HG02623 (cell line): ENCODE data around the gene PERP.
"Not testable (repeated sequence)": the region's sequence is repeated elsewhere in the genome, so short reads cannot be mapped to it uniquely, and the experiment has no call there.

Experiments
- ATAC-seq: cut with Tn5 transposase; IDR thresholded peaks from one replicate; pipeline ENCODE4 v1.9.1; 2021; ENCODE audit warnings: moderate library complexity; ENCODE audit not compliant: unreplicated experiment

Gene PERP

DNA sequence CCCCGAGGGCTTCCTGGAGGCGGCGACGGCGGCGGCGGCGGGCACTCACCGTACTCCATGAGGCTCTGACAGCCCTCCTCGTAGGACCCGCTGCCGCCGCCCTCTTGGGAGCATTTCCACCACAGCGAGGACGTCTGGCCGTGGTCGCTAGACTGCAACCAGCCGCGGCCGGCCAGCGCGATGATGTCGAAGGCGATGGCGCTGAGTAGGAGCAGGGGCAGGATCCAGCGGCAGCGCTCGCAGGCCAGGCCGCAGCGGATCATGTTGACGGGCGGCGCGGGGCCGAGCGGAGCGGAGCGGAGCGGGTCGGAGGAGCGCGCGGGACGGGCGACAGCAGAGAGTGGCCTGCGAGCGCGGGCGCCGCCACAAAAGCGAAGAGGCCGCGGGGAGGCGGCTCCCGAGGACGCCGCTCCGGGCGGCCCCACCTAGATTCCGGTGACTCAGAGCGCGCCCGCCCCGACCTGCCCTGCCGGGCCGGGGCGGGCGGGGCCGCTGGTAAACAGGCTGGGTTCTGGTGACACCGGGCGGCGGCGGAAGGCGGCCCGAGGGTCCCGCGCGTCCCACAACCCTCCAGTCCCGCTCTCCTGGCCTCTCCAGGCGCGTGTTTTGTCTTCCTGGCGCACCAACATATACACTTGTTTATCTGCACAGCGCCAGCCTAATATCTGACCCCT, at the start of gene PERP:
Gene PERP, minus strand, starts transcription at position 342 of the 674 bp plus-strand sequence. Its CDS starts 79 bp downstream, at position 263.
- peak; percentile 54 for ATAC-seq

DNA sequence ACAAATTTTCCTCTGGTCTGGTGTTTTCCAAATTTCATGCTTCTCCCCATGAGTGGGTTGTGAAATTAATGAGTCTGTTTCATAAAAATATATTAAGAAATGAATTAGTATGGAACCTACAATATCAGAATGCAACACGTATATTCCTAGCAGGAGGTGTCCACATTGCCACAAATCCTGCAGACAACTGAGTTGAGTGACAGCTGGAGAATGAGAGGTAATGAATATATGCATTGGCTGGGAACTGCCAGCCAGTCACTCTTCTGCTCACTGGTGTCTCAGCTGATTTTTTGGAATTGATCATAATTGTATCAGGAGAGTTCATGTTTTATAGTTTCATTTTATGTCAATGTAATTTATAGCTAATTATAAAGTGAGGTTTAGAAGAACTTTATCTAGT, 48.2 kb upstream of the PERP start:
- no peak for ATAC-seq

DNA sequence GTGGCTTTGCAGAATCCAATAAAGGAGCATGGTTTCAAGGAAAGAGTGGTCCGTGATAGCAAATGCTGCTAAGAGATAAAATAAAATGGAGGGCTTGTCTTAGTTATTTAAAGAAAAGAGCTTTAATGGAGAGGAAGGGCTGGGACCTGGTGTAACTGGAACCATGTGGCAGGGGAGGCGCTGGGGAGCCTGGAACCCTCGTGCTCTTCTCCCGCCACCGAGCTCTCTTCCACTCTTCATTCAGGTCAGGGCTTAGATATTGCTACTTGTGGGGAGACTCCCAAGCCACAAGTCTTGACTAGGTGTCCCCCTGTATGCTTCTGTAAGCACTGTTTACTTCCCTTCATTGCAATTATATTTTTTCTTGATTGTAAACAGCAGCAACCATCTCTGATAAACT, 39.3 kb upstream of the PERP start:
- ATAC-seq: no peak

DNA sequence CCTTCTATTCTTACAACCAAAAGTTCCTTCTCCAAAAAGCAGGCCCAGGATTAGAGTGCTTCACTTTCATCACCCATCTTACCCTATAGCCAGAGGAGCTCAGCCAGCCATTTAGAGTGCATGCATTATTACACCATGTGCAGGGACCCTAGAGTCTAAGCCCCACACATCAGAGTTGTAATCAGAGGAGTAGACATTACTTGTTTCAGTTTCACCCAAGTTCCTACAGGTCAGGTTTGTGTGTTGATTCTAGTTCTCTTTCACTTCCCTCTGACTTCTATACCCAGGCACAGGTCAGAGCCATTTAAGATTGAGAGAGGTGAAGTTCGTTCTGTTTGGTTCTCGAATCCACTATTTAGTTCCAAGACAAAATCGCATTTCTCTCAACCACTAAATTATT, 38.2 kb upstream of the PERP start:
- peak; percentile 61 for ATAC-seq

DNA sequence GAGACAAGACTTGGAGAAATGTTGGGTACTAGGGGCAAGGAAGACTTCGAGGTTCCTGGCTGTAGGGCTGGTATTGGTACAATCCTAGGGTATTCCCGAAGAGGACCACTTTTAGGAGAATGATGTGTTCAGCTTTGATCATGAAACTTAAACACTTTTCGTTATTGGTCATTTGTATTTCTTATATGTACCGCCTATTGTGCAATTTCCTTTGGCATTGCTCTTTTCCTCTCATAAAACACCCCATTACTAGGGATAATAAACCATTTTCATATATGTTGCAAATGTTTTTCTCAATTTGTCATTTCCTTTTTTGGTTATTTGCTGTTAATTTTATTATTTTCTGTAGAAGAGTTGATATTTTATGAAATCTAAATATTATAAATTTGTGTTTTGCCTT, 35.6 kb upstream of the PERP start:
- no peak for ATAC-seq

DNA sequence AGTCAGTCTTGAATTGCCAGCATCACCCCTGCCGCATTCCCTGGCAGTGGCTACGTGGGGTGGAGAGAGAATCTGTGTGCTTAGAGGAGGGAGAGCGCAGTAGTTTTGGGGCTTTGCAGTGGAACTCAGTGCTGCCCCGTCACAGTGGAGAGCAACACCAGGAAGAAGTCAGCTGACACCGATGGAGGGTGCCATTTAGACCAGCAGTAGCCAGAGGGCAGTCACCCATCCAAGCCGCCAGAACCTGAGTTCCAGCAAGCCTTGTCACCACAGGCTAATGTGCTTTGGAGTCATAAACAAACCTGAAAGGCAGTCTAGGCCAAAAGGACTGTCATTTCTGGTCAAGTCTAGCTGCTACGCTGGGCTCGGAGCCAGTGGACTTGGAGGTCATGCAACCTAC, 22.0 kb upstream of the PERP start:
- no peak for ATAC-seq

DNA sequence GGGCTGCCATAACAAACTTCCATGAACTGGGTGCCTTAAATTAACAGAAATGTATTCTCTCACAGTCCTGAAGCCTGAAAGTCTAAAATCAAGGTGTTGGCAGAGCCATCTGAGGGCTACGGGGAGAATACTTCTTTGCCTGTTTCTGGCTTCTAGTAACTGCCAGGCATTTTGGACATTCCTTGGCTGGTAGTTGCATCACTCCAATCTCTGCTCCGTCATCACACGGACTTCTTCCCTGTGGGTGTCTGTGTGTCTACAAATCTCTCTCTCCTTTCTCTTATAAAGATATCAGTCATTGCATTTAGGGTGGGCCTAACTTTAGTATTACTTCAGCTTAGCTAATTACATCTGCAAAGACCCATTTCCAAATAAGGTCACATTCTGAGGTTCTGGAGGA, 20.9 kb upstream of the PERP start:
- no peak for ATAC-seq

DNA sequence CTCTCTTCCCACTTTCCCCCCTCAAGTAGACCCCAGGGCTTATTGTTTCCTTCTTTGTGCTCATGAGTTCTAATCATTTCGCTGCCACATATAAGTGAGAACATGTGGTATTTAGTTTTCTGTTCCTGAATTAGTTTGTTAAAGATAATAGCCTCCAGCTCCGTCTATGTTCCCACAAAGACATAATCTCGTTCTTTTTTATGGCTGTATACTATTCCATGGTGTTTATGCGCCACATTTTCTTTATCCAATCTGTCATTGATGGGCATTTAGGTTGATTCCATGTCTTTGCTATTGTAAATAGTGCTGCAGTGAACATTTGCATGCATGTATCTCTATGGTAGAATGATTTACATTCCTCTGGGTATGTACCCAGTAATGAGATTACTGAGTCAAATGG, 16.9 kb upstream of the PERP start:
- no peak for ATAC-seq

DNA sequence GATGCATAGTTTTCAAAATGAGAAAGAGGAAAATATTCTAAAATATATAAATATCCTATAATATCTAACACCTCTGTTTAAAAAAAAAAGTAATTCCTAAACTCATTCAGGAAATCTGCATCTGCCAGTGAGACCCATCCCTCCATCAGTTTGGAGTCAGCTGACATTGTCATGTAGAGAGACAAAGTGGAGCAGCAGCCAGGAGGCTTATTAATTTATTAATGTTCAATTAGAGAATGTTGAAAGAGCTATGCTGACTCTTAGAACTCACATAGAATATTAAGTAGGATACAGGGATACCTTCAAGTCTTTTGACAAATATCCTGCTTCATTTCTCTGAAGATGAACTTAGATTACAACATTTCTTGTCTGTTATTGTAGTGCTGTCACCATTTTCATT, 12.8 kb upstream of the PERP start:
- ATAC-seq: no peak

DNA sequence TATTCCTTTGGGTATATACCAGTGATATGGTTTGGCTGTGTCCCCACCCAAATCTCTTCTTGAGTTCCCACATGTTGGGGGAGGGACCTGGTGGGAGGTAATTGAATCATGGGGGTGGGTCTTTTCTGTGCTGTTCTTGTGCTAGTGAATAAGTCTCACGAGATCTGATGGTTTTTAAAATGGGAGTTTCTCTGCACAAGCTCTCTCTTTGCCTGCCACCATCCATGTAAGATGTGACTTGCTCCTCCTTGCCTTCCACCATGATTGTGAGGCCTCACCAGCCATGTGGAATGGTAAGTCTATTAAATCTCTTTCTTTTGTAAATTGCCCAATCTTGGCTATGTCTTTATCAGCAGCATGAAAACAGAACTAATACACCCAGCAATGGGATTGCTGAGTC, 12.0 kb upstream of the PERP start:
- ATAC-seq: not testable (repeated sequence)

DNA sequence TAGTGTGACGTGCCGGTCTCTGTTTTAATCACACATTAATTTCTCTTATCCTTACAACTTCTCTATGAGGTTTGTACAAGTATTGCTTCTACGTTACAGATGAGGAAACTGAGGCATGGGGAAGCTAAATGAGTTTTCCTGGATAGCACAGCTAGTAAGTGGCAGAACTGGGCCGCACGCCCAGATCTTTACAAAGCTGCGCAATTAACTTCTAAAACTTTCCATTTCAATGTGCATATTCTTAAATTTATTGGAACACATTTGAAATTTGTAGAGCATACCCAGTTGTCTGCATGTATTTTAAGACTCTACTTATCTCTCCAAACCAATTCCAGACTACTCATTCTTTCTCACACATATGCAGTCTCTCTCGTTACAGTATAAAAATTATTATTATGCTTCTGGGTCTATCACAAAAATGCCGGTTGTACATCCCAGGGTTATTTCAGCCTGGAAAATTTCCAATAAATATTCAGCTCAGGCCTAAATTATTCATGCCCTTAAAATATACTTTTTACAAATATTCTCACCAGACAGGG, 10.2 kb upstream of the PERP start:
- no peak for ATAC-seq

DNA sequence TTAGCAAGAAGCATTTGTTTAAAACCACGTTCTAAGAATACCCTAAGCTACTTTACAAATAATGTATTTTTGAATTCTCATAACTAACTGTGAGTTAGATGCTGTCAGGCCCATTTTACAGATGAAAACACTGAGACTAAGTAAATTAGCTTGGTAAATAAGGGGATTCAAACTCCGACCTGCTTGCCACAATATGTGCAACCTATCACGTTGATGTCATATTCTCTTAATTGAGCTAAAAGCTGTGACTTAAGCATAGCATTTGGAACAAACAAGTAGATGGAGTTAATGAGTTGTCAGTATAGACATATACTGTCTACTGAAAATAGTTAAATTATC, 9.4 kb upstream of the PERP start:
- no peak for ATAC-seq

DNA sequence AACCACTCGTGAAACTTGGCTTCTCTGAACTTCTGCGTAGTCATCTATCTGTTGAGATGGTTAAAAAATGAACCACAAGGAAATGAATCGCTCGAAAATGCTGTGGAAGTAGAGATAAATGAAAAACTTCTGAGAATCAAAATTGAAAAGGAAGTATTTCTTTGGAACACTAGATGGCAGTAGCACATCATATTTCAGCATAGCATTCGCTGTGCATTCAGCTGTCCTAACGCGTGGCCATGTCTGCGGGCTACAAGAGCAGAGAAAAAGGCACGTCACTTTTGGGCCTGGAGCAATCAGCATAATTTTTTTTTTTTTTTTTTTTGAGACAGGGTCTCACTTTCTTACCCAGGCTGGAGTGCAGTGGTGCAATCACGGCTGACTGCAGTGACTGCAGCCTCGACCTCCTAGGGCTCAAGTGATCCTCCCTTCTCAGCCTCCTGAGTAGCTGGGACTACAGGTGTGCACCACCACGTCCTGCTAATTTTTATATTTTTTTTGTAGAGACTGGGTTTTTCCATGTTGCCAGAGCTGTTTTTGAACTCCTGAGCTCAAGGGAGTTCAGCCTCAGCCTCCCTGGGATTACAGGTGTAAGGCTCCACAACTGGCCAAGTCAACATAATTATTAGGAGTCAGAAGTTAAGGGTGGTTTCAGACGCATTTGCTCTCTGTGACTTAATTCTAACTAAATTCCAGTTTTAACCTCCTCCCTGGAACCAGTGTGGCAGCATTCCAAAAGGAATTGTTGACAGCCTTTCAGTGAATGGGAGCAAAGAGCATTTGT, 8.8 kb upstream of the PERP start:
- peak; percentile 60 for ATAC-seq

DNA sequence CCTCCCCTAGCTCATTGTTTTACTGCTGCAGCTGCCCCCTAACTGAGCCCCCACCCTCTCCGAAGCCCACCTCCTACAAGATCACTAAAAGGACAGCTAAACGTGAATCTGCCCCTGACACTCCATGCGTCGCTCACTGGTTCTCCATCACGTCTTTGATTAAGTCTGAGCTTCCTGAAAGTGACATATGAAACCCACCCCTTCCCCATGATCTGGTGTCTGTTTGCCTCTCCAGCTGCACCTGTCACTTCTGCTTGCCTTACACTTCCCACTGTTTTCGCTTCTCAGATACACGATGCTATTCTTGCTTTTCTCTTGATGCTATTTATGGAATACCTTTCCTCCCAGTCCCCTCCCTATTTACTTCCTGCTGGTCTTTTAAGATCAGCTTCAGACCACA, 8.0 kb upstream of the PERP start:
- ATAC-seq: no peak

DNA sequence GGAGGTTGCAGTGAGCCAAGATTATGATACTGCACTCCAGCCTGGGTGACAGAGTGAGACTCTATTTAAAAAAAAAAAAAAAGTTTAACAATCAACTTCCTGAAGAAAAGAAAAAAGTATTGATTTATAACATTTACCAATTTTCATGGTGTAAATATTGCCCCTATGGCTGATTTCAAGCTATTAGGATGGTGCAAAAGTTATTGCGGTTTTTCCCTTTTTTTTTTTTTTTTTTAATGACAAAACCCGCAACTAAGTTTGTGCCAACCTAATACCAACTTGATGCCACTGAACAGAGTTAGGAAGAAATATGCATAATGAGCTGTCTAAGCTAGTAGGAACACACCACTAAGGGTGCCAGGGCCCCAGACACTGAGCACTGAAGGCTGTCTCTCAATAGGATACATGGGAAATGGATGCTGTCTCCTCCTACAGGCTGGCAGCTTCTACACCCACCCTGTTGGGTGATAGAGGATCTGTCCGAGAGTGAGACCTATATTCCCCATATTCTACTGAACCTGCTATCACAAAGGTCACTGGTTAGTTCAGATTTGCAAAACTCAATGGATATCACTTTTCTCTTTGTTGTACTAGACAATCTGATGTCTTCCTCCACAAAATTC, 6.5 kb upstream of the PERP start:
- ATAC-seq: no peak

DNA sequence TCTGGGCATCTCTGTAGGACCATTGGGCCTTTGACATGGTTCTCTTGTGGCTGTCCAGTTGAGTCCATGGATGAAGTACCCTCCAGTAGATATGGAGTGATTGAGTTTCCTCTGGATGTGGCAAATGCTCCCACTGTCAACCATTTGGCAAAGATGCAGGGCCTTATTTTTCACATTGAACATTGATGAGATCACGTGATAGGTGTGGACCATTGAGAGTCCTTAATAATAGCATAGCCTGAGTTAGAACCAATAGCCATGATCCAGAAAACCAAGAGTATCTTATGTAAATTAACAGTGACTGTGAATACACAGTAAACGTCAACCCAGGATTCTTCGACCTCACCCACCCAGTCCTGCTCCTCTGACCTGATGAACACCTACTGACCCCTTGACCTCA, 3.0 kb upstream of the PERP start:
- no peak for ATAC-seq

DNA sequence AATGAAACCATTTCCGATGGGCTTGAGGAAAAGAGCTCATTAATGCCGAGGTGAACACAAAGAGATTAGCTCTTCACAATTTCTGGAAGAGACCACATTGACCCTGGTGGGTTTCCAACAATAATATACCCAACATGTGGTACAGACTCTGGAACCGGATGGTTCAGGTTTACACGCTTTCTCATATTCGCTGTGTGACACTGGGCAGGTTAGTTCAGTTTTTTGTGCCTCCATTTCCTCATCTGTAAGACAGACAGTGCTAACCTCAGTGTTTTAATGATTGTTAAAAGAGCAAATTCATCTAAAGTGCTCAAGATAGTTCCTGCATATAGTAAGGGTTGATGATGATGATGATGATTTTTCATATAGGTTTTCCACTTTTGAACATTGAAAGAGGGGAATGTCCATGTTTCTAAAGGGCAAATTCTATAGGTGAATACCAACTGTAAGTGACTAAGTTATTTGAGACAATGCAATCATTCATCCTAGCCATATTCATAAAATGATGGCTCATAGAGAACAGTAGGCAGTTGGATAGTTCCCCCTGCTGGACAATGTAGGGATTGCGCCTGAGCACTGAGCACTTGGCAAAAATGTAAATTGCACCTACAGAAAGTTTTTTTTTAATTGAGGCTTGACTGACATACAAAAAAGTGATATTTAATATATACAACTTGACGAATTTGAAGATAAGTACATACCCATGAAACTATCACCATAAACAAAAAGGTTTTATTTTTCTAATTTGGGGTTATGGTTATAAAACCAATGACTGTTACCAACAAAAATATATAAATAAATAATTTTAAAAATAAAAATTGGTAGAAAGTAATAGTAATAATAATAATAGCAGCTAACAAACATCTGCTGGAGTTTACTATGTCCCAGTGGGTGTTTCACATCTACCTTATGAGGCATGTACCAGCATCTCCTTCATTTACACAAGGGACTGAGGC, 2.1 kb upstream of the PERP start:
- peak; percentile 61 for ATAC-seq

DNA sequence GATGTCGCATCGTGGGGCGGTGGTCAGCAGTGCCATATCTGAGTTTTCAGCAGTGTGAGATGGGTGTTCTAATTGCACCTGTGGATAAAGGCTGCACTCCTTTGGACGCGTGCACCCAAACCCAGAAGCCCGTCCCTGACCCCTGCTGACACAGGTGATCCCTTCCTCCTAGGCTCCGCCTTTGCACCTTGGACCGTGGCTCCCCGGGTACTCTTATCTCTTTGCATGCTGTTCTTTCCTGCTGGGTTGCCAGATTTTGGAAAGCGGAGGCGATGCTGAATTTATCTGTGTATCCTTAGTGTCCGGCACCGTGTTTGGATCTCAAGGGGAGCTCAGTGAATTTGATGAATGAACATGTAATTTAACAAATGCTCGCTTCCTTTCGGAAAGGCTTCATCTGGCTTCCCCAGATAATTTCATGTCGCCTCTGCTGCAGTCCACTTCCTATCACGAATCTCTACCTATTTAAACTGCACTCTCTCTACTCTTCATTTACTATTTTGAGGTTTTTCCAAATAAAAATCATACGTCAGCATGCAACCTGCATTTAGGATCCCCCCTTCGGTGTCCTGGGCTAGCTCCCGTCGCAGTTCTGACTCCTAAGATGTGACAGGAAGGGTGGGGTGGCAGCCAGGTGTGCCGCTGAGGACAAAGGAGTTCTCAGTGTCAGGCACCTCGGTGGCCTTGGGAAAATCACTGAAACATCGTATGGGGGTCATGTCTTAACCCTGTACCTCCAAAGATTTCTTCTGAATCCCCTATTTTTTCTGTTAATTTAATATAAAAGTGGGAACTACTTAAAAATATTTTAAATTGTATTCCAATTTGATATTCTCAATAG, 753 bp upstream of the PERP start:
- no peak for ATAC-seq

DNA sequence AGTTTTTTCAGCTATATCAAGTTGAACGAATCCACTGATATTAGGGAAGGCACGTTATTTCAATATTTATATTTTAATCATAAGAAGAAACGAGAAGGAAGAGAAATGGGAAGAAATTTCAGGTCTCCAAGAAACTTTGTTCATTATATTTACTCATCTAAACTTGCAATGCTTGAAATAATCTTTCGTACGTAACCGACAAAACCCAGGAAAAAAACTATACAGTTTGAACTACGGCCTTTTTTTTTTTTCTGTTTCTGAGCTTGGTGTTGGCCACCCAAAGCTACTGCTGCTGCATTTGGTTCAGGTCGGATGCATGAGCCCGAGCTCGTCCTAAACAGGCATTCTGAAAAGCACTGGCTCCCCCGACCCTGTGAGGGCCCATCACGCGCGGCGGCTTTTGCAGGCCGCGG, 548 bp downstream of the PERP start:
- no peak for ATAC-seq
